AG10803 (cell line): ENCODE measurements around the gene WWTR1.

Source experiments
- DNase-seq: peaks from one replicate; pipeline ENCODE4 v3.0.0; 2010; ENCODE audit warnings: low read depth
- H3K4me3 ChIP-seq: 2 replicates; pipeline ENCODE4 v1.5.1; 2011; ENCODE audit warnings: mild to moderate bottlenecking, low read length, control low read depth
- TF ChIP-seq, protein P1 (sequence below): conservative IDR thresholded peaks from 2 replicates; pipeline ENCODE4 v1.5.1; 2011; ENCODE audit warnings: mild to moderate bottlenecking, low read length, control low read depth, inconsistent platforms

WWTR1 gene

DNA sequence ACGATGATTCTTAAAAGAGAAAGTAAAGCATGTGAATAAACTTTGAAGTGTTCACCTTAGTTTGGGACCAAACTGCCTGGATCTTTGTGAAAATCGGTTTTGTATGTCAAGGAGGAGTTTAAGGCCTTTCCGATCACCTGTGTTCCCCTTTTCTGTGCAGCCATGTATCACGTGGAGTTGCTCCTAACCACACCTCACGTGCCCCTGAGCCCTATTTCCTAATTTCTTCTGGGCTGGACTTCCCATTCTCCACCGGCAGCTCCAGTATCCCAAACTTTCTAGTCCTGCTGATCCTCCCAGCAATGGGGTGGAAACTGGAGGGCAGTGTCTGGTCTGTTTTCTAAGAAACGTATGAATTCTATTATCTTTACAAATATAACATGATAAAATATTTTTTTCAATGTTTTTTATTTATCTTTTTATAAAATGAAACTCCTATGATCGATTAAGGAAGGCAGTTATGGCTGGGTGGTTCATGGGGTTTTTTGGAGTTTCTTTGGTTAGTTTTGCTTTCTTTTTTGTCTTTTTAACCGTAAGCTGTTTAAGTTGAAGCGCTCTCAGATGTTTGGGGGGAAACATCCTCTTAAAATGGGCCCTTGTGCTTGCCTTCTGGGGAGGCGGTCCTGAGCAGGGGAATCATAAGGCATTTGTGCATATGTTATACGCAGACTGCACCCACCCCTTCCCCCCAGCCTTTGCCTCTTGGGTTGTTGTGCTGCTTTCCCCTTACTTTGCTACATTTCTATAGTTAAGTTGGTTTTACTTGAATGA lies 43.6 kb upstream of the WWTR1 start:
- H3K4me3 ChIP-seq, result peak overlapping the region; percentile 40
- TF ChIP-seq, protein P1, sequence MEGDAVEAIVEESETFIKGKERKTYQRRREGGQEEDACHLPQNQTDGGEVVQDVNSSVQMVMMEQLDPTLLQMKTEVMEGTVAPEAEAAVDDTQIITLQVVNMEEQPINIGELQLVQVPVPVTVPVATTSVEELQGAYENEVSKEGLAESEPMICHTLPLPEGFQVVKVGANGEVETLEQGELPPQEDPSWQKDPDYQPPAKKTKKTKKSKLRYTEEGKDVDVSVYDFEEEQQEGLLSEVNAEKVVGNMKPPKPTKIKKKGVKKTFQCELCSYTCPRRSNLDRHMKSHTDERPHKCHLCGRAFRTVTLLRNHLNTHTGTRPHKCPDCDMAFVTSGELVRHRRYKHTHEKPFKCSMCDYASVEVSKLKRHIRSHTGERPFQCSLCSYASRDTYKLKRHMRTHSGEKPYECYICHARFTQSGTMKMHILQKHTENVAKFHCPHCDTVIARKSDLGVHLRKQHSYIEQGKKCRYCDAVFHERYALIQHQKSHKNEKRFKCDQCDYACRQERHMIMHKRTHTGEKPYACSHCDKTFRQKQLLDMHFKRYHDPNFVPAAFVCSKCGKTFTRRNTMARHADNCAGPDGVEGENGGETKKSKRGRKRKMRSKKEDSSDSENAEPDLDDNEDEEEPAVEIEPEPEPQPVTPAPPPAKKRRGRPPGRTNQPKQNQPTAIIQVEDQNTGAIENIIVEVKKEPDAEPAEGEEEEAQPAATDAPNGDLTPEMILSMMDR, result no peak
- peak; percentile 15 for DNase-seq

DNA sequence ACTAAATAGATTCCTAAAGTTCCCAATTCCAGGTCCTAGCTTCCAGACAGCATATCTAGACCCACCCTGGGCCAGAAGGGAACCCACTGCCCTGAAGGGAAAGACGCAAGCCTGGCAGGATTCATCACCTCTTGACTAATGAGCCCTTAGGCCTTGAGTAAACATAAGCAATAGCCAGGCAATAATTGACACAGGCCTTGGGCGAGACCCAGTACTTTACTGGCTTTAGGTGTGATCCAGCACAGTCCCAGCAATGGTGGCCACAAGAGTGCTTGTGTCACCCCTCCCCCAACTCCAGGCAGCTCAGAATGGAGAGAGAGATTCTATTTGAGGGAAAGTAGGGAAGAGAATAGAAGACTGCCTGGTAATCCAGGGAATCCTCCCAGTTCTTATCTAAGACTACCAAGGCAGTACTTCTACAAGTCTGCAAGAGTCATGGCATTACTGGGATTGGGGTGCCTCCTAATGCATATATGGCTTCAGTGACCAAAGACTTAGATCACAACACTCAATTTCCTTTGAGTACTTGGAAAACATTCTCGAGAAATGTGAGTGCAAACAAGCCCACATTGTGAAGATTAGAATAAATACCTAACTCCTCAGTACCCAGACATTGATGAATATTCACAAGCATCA lies 30.4 kb upstream of the WWTR1 start:
- TF ChIP-seq, protein P1, result no peak
- H3K4me3 ChIP-seq, result no peak overlapping the region
- no peak for DNase-seq

DNA sequence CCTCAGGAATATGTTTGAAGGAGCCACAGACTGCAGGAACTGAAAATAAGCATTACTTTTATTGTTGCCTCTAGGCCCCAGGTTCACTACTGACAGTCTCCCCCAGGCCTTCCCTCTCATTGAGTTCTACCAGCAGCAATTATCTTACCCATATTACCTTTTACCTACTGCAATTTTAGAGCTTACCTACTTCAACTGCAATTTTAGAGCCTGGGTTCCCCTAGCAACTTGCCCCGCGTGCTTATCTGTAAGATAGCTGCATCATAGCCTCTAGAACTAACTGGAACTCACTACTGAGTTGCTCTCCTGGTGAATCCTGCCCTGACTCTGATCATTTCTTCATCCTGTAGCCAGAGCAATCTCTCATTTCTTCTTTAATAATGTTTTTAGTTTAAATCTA lies 29.2 kb upstream of the WWTR1 start:
- DNase-seq, result no peak
- H3K4me3 ChIP-seq, result no peak overlapping the region

DNA sequence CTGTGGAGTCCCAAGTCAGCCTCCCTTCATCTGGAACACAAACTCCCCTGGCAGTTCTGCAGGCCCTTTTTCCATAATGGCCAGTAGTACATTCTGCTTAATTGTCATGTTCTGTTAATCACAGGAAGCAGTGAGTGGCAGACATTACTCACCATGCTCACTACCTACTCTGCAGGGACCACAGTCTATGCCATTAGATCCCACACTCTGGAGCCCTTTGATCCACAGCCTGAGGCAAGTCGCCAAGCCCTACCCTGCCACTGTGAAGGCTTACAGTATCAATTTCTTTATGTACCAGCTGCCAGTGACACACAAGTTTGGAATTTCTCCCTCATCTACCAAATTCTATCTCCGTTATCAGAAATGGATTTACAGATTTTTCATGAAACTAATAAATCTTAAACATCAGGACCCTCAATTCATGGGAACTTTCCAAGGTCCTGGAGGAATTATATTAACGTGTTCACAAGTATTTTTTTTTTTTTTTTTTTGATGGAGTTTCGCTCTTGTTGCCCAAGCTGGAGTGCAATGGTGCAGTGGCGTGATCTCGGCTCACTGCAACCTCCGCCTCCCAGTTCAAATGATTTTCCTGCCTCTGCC lies 20.6 kb upstream of the WWTR1 start:
- TF ChIP-seq, protein P1, result no peak
- no peak overlapping the region for H3K4me3 ChIP-seq
- DNase-seq, result no peak

More for the DNA sequence above, 29.2 kb upstream of the WWTR1 start:
- TF ChIP-seq, protein P1, result no peak

DNA sequence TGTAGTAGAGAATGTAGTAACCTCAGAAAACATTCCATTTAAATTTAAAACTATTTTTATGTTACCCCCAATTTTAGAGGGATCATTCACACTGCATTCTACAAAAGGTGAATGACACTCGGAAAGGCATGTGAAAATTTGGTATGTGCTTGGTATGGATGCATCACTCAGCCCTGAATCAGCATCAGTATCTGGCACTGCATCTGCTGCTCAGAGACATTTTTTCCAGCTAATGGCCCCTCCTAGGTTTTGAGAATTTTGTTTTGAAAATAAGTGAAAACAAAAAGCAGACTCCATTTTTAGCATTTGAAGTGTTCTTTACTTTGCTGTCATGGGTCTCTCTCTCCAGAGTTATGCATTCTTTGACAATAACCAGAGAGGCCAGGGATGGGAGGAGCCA lies 15.6 kb upstream of the WWTR1 start:
- peak; percentile 81 for DNase-seq
- TF ChIP-seq, protein P1, result no peak
- H3K4me3 ChIP-seq, result no peak overlapping the region

DNA sequence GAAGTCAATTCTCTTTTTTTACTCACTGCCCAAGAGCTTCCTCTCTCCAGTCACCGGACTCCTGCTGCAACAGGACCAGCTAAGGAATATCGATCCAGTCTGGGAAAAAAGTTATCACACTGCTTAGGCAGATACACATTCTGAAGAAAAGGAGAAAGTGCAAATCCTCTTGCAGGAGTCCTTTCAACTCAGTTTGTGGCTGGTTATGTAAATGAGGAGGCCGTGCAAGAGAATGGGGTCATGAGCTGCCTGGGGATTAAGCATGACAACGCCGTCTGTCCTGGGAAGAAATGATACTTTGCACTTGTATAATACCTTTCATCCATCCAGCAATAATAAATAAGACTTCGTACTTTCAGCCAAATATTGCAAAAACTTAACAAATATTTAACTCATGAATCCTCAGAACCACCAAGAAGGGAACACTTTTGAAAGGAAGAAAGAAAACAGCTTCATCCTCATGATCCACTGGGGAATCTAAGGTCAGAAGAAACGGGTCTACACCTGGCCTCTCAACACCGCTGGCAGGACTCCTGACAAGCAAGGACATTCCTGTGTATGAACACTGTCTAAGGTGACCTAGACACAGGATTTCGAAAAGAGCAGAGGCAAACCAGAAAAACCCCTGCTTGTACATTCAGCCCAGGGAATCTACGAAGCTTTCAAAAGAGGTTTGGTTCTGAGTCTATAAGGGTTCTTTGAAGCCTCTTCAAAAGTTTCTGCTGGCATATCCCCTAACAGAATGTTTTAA lies 13.1 kb upstream of the WWTR1 start:
- TF ChIP-seq, protein P1, result no peak
- peak; percentile 25 for DNase-seq
- H3K4me3 ChIP-seq, result no peak overlapping the region
